GM19035 (cell line): ENCODE results near the gene SENP6.
"Not testable (repeated sequence)": the region's sequence is repeated elsewhere in the genome, so short reads cannot be mapped to it uniquely, and the experiment has no call there.

ENCODE experiments used
- ATAC-seq: cut with Tn5 transposase; IDR thresholded peaks from one replicate; pipeline ENCODE4 v1.9.1; 2021; ENCODE audit not compliant: unreplicated experiment

The SENP6 gene

DNA sequence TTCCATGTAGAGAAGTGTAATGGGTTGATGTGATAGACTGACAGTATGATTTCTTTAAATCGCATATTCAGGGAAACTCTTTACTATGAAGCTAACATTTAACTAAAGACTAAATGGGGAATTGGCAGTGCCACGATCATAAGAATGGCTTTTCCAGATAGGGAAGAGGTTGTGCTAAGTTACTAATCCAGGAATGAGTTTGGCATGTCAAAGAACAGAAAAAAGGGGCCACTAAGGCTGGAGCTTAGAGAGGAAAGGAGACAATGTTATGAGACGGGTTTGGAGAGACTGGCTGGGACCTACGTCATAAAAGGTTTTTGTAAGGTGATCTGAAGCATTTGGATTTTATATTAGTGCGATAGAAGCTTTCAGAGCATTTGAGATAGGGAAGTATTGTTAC lies 40.6 kb downstream of the SENP6 start:
- ATAC-seq = no peak

DNA sequence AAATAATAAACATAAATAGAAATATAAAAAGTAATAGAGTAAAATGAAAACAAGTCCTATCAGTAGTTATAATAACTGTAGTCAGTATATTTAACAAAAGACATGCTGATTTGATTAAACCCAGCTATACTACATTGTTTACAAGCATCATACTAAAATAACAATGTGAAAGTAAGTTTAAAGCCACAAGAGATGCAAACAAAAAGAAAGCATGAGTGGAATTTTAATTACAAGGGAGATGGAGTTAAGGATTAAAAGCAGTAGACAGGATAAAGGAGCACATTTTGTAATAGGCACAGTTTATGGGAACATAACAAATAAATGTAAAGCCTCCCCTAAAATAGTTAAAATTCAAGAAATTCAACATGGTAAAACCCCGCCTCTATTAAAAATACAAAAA lies 41.5 kb downstream of the SENP6 start:
- ATAC-seq = no peak

DNA sequence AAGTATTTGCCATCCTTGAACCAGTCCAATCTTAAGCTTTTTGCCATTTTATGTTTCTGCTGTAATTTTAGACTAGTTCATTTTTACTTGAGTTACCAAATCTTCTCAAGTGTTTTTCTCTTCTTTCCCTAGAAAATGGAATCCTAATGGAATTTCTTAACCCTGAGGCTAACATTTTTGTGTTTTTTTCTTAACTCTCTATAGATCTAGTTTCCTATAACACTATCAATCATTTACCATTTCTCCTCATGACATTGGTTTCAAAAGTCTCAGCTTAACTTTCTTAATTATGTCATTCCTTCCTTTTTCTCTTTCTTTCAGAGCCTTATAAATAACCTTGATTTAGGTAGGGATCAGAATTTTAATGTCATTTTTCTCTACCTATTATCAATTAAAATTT lies 54.8 kb downstream of the SENP6 start:
- ATAC-seq = no peak

DNA sequence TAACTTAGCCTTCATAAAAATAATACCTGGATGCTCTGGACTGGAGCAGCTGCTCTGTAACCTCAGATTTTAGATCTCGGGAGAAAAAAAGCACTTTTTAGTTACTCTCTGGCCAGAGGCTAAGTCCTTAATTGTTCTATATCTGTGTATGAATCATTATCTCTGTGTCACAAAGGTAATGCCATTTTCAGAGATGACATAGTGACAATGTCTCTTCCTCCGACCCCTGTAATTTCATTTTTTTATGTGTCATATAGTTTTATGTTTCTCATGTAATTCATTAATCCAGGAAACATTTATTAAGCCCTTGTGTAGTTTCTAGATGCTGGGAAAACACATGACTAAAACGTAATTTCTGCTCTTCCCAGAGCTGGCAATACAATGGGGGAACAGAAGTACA lies 55.6 kb downstream of the SENP6 start:
- no peak for ATAC-seq

DNA sequence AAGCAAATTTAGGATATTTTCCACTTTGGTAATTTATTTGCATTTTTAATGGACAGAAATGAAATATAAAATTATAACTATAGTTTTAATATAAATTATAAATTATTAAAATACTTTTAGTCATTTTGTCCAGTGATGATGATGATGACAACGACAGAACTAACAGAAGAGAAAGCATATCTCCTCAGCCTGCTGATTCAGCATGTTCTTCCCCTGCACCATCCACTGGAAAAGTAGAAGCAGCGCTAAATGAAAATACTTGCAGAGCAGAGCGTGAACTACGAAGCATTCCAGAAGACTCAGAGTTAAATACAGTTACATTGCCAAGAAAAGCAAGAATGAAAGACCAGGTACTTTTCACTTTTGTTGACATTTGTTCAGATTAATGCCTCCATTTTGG lies 64.9 kb downstream of the SENP6 start:
- ATAC-seq = no peak

DNA sequence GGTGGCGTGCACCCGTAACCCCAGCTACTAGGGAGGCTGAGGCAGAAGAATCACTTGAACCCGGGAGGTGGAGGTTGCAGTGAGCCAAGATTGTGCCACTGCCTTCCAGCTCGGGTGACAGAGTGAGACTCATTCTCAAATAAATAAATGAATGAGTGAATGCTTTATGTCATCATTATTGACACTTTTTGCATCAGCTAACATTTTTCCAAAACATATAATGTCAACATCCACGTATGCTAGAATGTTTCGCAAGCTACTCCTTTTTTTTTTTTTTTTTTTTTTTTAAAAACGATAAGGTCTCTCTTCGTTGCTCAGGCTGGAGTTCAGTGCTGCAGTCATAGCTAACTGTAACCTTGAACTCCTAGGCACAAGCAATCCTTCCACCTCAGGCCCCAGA lies 72.2 kb downstream of the SENP6 start:
- no peak for ATAC-seq

DNA sequence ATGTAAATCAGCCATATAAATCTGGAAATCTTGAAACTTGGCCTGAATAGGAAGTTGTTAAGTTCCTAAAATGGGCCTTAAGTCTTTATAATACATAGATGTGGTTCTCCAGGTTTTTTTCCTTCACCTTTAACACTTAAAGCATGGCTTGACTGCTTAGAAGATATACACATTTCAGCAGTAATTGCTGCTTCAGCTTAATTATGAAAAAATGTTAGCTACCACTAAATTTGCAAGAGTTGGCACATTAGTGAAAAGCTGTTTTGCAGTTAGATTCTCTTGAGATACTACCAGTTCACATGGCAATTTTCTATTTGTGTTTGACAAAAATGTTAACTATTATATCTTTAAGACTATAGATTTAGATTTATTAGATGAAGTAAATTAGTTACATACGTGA lies 74.7 kb downstream of the SENP6 start:
- ATAC-seq = no peak

DNA sequence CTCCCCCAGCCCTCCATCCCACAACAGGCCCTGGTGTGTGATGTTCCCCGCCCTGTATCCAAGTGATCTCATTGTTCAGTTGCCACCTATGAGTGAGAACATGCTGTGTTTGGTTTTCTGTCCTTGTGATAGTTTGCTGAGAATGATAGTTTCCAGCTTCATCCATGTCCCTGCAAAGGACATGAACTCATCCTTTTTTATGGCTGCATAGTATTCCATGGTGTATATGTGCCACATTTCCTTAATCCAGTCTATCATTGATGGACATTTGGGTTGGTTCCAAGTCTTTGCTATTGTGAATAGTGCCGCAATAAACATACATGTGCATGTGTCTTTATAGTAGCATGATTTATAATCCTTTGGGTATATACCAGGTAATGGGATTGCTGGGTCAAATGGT lies 80.9 kb downstream of the SENP6 start:
- ATAC-seq = not testable (repeated sequence)

DNA sequence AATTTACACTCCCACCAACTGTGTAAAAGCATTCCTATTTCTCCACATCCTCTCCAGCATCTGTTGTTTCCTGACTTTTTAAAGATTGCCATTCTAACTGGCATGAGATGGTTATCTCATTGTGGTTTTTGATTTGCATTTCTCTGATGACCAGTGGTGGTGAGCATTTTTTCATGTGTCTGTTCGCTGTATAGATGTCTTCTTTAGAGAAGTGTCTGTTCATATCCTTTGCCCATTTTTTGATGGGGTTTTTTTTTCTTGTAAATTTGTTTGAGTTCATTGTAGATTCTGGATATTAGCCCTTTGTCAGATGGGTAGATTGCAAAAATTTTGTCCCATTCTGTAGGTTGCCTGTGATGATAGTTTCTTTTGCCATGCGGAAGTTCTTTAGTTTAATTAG lies 81.3 kb downstream of the SENP6 start:
- not testable (repeated sequence) for ATAC-seq

DNA sequence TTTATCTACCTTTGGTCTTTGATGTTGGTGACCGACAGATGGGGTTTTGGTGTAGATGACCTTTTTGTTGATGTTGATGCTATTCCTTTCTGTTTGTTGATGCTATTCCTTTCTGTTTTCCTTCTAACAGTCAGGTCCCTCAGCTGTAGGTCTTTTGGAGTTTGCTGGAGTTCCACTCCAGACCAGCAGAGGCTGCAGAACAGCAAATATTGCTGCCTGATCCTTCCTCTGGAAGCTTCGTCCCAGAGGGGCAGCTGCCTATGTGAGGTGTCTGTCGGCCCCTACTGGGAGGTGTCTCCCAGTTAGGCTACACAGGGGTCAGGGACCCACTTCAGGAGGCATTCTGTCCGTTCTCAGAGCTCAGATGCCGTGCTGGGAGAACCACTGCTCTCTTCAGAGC lies 85.9 kb downstream of the SENP6 start:
- ATAC-seq = not testable (repeated sequence)

DNA sequence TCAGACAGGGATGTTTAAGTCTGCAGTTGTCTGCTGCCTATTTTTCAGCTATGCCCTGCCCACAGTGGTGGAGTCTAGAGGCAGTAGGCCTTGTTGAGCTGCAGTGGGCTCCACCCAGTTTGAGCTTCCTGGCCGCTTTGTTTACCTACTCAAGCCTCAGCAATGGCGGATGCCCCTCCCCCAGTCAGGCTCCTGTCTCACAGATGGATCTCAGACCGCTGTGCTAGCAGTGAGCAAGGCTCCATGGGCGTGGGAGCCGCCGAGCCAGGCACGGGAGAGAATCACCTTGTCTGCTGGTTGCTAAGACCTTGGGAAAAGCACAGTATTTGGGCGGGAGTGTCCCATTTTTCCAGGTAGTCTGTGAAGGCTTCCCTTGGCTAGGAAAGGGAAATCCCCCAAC lies 86.3 kb downstream of the SENP6 start:
- ATAC-seq = not testable (repeated sequence)

DNA sequence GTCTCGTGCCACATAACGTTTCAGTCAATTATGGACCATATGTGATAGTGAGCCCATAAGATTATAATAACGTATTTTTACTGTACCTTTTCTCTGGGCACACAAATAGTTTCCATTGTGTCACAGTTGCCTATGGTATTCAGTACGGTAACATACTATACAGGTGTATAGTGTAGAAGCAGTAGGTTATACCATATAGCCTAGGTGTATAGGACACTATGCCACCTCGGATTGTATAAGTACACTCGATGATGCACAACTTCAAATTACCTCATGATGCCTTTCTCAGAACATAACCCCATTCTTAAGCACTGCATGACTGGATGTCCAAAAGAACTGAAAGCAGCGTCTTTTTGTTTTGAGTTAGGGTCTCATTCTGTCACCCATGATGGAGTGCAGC lies 87.9 kb downstream of the SENP6 start:
- no peak for ATAC-seq

DNA sequence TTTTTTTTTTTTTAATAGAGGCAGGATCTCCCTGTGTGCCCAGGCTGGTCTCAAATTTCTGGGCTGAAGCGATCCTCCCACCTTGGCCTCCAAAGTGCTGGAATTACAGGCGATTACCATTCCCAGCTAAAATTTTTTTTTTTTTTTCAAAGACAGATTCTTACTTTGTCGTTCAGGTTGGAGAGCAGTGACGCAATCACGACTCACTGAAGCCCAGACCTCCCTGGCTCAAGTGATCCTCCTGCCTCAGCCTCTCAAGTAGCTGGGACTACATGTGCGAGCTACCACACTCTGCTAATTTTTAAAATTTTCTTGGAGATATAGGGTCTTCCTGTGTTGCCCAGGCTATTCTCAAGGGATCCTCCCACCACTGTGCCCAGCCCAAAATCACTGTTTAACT lies 89.3 kb downstream of the SENP6 start:
- ATAC-seq = no peak

DNA sequence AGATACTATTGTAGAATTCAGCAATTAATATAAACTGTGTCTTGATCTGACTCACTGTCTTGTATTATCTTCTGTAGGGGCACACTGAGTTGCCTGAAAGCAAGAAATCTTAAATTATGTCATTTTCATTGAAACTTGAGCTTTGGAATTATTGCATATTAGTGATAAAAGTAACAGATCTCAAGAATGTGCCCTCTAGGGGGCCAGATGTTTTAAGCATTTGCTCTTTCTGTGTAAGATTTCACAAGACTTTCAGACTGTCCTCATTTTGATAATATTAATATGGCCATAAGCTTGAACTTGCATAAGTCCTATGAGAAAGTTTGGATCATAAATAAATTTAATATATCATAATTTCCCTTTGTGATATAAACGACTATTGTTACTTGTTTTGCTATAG lies 91.9 kb downstream of the SENP6 start:
- ATAC-seq = no peak

DNA sequence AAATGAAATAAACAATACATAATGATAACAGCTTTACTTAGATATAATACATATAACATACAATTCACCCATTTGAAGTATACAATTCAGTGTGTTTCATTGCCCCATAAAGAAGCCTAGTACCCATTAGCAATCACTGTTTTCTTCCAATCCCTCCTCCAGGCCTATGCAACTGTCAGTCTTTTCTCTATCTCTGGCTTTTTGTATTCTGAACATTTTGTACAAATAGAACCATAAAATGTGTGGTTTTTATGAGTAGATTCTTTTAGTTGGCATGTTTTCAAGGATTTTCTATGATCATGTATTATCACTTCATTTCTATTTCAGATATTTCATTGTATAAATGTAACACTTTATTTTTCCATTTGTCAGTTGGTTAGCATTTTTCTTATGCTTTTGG lies 92.7 kb downstream of the SENP6 start:
- no peak for ATAC-seq

DNA sequence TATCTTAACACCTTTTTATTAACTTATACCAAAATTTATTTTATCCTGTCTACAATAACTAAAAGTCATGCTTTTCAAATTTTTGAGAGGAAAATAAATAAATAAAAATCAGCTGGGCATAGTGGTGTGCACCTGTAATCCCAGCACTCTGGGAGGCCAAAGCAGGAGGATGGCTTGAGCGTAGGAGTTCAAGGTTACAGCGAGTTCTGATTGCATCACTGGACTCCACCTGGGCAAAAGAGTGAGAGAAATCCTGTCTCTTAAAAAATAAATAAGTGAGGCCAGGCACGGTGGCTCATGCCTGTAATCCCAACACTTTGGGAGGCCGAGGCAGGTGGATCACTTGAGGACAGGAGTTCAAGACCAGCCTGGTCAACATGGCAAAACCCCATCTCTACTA lies 106.7 kb downstream of the SENP6 start:
- ATAC-seq = not testable (repeated sequence)

DNA sequence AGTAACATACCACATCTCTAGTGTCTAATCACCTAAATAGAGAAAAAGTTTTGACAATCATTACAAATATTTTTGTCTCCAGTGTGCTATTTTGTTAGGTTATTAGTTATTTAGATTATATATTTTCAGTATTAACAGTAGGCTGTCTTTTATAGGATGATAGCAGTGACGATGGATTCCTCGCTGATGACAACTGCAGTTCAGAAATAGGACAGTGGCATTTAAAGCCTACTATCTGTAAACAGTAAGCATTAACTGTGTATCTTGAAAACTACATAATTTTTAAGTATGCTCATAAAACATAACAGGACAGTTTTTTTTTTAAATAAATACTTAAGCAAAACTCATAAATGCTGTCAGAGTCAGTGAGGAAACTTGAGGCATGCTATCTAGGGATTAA lies 109.5 kb downstream of the SENP6 start:
- ATAC-seq = no peak

DNA sequence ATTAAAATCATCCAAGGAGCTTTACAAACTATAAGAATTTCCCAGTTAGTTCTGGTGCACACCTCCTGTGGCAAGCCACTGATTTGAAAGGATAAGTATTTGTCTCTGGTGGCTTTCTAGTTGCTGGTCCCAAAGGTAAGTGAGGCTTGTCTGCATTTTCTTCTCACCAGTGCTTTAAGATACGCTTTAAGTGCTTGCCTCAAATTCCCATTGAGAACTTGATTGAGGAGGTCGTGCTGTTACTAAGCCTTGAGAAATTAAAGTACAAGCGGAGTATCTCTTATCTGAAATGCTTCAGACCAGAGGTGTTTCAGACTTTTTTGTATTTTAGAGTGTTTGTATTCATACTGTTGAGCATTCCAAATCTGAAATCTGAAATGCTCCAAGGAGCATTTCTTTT lies 117.5 kb downstream of the SENP6 start:
- no peak for ATAC-seq

DNA sequence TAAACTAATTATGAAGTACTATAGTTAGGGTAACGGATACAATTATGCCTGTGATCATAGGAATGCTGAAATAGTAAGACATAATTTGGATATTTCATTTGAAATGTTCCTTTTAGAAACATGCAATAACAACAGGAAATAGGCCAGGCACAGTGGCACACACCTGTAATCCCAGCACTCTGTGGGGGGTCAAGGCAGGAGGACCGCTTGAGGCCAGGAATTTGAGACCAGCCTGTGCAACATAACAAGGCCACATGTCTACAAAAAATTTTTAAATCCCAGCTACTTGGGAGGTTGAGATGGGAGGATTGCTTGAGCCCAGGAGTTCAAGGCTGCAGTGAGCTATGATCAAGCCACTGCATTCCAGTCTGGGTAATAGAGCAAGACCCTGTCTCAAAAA lies 121.7 kb downstream of the SENP6 start:
- ATAC-seq = no peak

DNA sequence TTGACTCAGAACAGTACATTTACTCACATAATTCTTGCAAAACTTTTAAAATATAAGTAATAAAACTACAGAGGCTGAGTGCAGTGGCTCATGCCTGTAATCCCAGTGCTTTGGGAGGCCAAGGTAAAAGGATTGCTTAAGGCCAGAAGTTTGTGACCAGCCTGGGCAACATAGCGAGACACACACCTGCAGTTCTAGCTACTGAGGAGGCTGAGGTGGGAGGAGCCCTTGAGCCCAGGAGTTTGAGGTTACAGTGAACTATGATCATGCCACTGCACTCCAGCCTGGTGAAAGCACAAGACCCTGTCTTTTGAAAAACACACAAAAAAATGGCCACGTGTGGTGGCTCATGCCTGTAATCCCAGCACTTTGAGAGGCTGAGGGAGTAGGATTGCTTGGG lies 125.5 kb downstream of the SENP6 start:
- no peak for ATAC-seq

DNA sequence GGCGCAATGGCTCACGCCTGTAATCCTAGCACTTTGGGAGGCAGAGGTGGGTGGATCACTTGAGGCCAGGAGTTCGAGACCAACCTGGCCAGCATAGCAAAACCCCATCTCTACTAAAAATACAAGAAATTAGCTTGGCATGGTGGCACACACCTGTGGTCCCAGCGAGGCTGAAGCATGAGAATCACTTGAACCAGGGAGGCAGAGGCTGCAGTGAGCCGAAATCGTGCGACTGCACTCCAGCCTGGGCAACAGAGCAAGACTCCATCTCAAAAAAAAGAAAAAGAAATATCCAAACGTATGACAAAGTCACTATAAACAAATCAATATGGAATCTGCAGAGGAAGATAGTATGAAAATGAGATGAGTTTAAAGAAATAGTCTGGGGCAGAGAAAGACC lies 129.3 kb downstream of the SENP6 start:
- not testable (repeated sequence) for ATAC-seq

DNA sequence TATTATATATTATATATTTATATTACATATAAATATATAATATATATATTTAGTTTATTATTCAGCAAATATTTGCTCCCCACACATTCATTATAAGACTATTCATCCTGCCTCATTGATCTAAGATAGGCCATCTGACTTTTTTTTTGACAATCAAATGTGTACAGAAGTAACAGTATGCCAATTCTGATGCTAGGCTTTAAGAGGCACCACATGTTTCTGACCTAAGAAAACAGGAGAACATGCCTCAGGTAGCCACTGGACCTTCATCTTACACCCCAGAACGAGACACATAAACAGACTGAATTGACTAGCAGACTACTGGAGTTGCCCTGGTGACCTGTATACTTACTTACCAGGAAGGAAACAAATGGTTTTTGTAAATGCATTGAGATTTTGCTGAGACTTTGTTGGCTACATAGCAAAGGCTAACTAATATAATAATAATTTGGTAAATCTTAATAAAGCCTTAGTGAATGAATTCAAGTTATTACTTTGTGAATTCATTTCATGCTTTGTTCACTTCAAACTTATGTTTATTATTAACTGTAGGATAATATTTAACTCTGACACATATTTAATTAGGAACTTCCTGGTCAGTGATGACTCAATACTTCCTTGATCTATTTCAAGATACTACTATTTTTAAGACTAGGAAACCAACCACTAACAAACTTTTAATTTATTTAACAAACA lies 134.0 kb downstream of the SENP6 start:
- peak; percentile 78 for ATAC-seq

DNA sequence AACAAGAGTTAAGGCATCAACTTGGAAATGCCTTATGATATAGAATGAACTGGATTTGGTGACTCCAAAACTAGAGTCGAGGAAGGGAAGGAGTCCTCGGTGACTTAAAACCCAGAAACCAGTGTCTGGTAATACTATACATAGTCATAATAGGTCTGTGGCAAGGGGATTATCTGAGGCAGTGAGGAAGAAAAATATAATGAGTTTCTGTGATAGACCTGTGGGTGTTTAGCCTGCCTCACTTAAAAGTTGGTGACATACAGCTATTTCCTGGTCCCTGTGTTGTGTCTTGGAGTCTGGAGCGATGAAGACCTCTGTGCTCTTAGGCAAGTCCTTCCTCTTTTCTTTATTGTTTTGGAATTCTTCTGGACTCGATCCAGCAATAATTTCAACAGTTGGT lies 142.3 kb downstream of the SENP6 start:
- no peak for ATAC-seq

DNA sequence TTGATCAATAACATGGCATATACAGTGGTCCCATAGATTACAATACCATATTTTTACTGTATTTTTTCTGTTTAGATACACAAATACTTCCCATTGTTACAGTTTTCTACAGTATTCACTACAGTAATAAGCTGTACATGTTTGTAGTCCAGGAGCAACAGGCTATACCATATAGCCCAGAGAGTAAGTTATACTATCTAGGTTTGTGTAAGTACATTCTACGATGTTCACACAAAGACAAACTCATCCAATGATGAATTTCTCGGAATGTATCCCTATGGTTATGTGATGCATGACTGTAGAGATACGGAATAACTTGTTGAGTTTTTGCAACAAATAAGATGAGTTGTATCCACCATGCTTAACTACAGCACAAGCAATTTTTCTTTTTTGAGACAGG lies 143.7 kb downstream of the SENP6 start:
- no peak for ATAC-seq
